Activated CD4-positive, alpha-beta T cell treated with anti-CD3 and anti-CD28 coated beads, Interleukin-2, Interleukin-6, amounts not matched to agents 100 ng/mL and 50 ng/mL, durations not matched to agents 16 hours and 8 hours (primary cell): ENCODE data around the gene PDCD7.

Experiments used
- DNase-seq: peaks from one replicate; pipeline ENCODE4 v3.0.0-alpha.2; 2020

The PDCD7 gene

DNA sequence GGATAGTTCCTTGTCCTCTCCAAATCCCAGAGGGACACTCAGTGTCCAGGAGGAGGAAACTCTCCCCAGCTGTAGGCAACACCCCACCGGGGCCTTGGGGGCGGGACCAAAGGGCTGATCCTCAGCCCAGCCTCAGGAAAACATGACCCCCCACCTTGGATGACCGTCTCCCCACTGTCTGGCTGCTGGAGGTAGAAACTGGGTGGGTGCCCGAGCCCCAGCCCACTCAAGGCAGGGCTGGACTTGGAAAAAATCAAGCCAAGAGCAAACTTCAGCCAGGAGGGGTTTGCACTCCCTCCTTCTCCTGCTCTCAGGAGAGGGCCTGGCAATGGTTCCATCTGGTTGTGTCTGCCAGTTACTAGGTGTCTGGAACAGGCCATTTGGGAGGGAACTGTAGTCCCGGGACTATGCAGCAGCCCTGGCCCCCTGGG, 62.2 kb downstream of the PDCD7 start:
- DNase-seq = no peak

DNA sequence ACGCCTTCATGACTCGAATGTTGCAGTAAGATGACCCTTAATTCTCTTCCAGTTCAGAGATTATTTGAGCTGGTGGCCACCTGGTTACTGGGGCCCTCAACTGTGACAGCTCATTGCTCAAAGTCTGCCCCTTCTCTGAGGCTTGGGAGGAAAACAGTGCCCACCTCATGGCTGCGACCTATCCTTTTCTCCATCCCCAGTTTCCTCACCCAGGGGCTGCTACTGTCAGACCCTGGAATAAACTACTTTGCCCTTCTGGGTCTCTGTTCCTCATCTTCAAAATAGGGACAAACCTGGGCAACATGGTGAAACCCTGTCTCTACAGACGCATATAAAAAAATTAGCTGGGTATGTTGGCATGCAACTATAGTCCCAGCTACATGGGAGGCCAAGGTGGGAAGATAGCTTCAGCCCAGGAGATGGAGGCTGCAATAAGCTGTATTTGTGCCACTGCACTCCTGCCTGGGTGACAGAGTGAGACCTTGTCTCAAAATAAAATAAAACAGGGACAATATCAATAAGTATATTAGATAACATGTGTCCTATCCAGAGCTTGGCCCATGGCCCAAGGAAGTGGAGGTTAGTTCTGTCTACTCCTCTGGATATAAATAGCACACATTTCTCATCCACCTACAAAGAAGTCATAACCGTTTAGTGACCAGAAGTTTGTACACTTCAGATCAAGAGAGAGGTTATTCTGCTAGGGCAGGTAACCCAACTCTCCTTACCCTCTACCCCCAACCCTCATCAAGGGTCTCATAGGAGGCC, 63.6 kb downstream of the PDCD7 start:
- DNase-seq = no peak

DNA sequence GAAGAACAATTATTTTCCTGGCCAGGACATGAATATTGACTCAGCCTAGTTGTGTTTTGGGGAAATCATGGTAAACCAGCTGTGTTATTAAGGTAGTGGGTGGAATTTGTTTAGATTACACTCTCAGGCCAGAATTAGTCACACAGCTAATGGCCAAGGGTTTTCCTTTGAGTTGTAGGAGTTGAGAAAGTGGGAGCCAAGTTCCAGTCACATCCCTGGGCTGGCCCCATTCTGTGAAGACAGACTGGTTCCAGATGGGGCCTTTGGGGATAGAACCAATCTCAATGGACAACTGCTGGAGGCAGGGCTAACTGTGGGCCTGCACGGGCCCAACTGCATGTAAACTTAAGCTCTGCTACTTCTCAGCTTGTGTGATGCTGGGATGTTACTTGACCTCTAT, 64.4 kb downstream of the PDCD7 start:
- no peak for DNase-seq

DNA sequence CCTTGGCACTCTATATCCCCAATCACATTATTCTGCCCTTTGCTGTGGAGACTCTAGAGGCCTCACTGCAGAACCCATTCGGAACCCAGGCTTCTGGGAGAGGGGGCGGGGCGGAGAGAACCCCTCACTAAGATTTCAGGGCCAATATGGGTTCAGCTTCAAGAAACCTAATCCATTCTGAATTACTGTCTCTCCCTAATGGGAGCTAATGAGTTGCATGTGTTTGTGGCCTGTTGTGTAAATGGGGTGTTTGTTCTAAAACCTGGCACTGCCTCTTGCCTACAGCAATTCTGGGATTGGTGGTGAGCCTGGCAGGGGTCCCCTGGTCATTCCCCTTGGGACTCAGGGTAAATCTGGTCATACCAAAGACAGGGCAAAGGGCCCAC, 65.2 kb downstream of the PDCD7 start:
- no peak for DNase-seq

DNA sequence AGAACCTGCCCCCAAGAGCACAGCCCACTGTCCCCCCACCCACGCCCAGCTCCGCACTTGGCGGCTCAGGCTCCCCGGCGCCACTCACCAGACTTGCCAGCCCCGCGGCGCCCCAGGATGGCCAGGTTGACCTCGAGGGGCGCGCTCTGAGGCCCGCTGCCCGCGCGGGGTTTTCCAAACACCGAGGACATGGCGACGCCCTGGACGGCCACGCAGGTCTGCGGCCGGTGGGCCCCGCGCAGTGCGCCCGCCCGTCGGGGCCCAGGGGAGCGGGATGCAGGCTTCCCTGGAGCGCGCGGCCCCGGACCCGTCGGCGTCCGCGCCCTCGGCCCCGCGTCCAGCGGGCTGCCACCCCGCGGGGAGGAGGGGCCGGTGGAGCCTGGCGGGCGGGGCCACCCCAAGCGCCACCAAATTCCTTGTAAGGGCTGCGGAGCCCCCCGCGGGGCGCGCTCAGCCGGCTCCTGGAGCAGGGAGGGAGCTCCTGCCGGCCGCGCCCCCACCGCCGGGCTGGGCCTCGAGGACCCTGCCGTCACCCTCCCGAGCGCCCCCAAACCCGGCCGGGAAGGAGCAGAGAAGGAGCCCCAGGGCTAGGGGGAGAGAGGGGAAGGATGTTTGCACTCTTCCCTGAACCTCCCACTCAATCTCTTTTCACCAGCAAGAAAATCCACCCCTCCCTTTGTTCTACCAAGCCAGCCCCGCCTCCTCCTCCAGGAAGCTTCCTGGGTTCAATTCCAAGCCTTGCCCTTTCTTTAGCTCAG, 65.8 kb downstream of the PDCD7 start, which contains the start of gene RASL12:
Gene RASL12, minus strand, starts transcription at position 347 of the 758 bp plus-strand sequence. Its CDS starts 156 bp downstream, at position 191.
- DNase-seq = no peak
